GM23338 (cell line): ENCODE data around the gene VSIG4. TPM values are rescaled to one million over a fixed set of nuclear protein-coding genes. Genes with fewer than 3 reads are reported as not detected.

Source experiments
- ATAC-seq: fragments of 200-7000 bp; cut with Tn5 transposase; 3 replicates; pipeline ENCODE4 v1.9.1; 2020
- DNase-seq: peaks from one replicate; pipeline ENCODE4 v3.0.0-alpha.2; 2015; ENCODE audit warnings: low spot score
- H2AFZ ChIP-seq: fragments of 200-600 bp; sonication (generic); 2 replicates; pipeline ENCODE4 v1.8.0; 2016; ENCODE audit warnings: antibody characterized with exemption, mild to moderate bottlenecking, moderate library complexity
- H3F3A ChIP-seq: fragments of 200-600 bp; sonication (generic); replicated peaks from 2 replicates; pipeline ENCODE4 v1.8.0; 2017; ENCODE audit warnings: antibody characterized with exemption, mixed run types, low read depth
- H3K27ac ChIP-seq: fragments of 200-600 bp; sonication (generic); 2 replicates; pipeline ENCODE4 v1.6.1; 2016; ENCODE audit warnings: low read depth
- H3K27me3 ChIP-seq: fragments of 200-600 bp; sonication (generic); 2 replicates; pipeline ENCODE4 v1.8.0; 2016; ENCODE audit warnings: mild to moderate bottlenecking, mixed run types, moderate library complexity; ENCODE audit not compliant: insufficient read depth
- H3K36me3 ChIP-seq: fragments of 200-600 bp; sonication (generic); 2 replicates; pipeline ENCODE4 v1.8.0; 2016; ENCODE audit warnings: mild to moderate bottlenecking; ENCODE audit not compliant: insufficient read depth
- H3K4me1 ChIP-seq: fragments of 200-600 bp; sonication (generic); 2 replicates; pipeline ENCODE4 v1.8.0; 2016; ENCODE audit warnings: mild to moderate bottlenecking, moderate library complexity; ENCODE audit not compliant: insufficient read depth
- H3K4me2 ChIP-seq: fragments of 200-600 bp; sonication (generic); 2 replicates; pipeline ENCODE4 v1.7.1; 2017; ENCODE audit warnings: mixed run types
- H3K4me3 ChIP-seq: fragments of 200-600 bp; sonication (generic); 2 replicates; pipeline ENCODE4 v1.6.1; 2016; ENCODE audit warnings: mixed run types
- H3K79me2 ChIP-seq: fragments of 200-600 bp; sonication (generic); replicated peaks from 2 replicates; pipeline ENCODE4 v1.8.0; 2017; ENCODE audit warnings: mild to moderate bottlenecking; ENCODE audit not compliant: insufficient read depth
- H3K9me2 ChIP-seq: fragments of 200-600 bp; sonication (generic); 2 replicates; pipeline ENCODE4 v1.8.0; 2017; ENCODE audit not compliant: insufficient read depth
- H4K20me1 ChIP-seq: fragments of 200-600 bp; sonication (generic); replicated peaks from 2 replicates; pipeline ENCODE4 v1.8.0; 2017; ENCODE audit warnings: mild to moderate bottlenecking; ENCODE audit not compliant: insufficient read depth
- H3K27ac Mint-ChIP-seq: 2 replicates; pipeline ENCODE4 v1.8.0; 2020; ENCODE audit warnings: inconsistent platforms, mild to moderate bottlenecking, moderate library complexity, mixed read lengths
- H3K27me3 Mint-ChIP-seq: 3 replicates; pipeline ENCODE4 v1.8.0; 2022; ENCODE audit warnings: low read depth, mild to moderate bottlenecking, moderate library complexity, mixed read lengths, inconsistent platforms; ENCODE audit not compliant: insufficient read depth, poor library complexity
- H3K36me3 Mint-ChIP-seq: 3 replicates; pipeline ENCODE4 v1.8.0; 2021; ENCODE audit warnings: low read depth, mild to moderate bottlenecking, inconsistent platforms, moderate library complexity, mixed read lengths
- H3K4me1 Mint-ChIP-seq: 3 replicates; pipeline ENCODE4 v1.8.0; 2020; ENCODE audit warnings: mild to moderate bottlenecking, inconsistent platforms, mixed read lengths
- H3K4me3 Mint-ChIP-seq: 3 replicates; pipeline ENCODE4 v1.8.0; 2021; ENCODE audit warnings: moderate library complexity, mild to moderate bottlenecking, inconsistent platforms, mixed read lengths
- H3K9me3 Mint-ChIP-seq: 3 replicates; pipeline ENCODE4 v1.8.0; 2020; ENCODE audit warnings: moderate library complexity, mild to moderate bottlenecking, inconsistent platforms, mixed read lengths
- ETS1 ChIP-seq: IDR thresholded peaks from 2 replicates; pipeline ENCODE4 v1.6.1; 2016; ENCODE audit warnings: antibody characterized with exemption
- JUNB ChIP-seq: IDR thresholded peaks from one replicate; pipeline ENCODE4 v1.6.1; 2016; ENCODE audit warnings: antibody characterized with exemption; ENCODE audit not compliant: unreplicated experiment
- STAT1 ChIP-seq: IDR thresholded peaks from one replicate; pipeline ENCODE4 v1.6.1; 2016; ENCODE audit warnings: antibody characterized with exemption; ENCODE audit not compliant: unreplicated experiment
- ZNF114 ChIP-seq: fragments of 250-450 bp; sonication (Bioruptor Pico); IDR thresholded peaks from 2 replicates; pipeline ENCODE4 v1.5.0; 2020; ENCODE audit warnings: mild to moderate bottlenecking, moderate library complexity
- ZNF331 ChIP-seq: fragments of 250-450 bp; sonication (Bioruptor Pico); IDR thresholded peaks from 2 replicates; pipeline ENCODE4 v1.5.0; 2020; ENCODE audit warnings: low read depth, mild to moderate bottlenecking, moderate library complexity
- ZNF462 ChIP-seq: fragments of 250-450 bp; sonication (Bioruptor Pico); IDR thresholded peaks from 2 replicates; pipeline ENCODE4 v1.5.0; 2020; ENCODE audit warnings: mild to moderate bottlenecking, moderate library complexity
- polyA plus RNA-seq: library from polyadenylated mRNA; unstranded; fragments of >200 nt; fragmentation: Nextera tagmentation; extraction: Ambion mirVana; gene quantifications from 2 replicates; pipeline ENCODE4 v1.2.1, GENCODE V29; 2016
- total RNA-seq: library from RNA; depleted of rRNA; stranded (reverse); fragments of >200 nt; shearing (Covaris generic); gene quantifications from 2 replicates; pipeline ENCODE4 v1.2.3, GENCODE V29; 2014

The VSIG4 gene
- total and polyA plus RNA-seq, 2 experiments from 2014 or later: not detected

- TF ChIP-seq ZNF462 (CRISPR knock-in tag) (no peak), STAT1 (no peak), JUNB (no peak)
These were observed 40.2 kb downstream of the VSIG4 start (continued) for GRCh38 chrX:65999563-66000148.

- Mint-ChIP-seq H3K27me3 (no peaks in the 10 kb centered on the region), H3K27ac (no peak overlapping the region), H3K9me3 (no peaks in the 10 kb centered on the region; the same call in 2 of the 3 replicates), H3K36me3 (no peaks in the 10 kb centered on the region), H3K4me3 (no peak overlapping the region), H3K4me1 (no peaks in the 10 kb centered on the region)
- Histone ChIP-seq H3K36me3 (no peaks in the 10 kb centered on the region), H3F3A (no peaks in the 10 kb centered on the region), H3K4me1 (no peaks in the 10 kb centered on the region), H3K4me2 (no peak overlapping the region), H2AFZ (no peak overlapping the region), H3K27ac (no peak overlapping the region), H3K4me3 (no peak overlapping the region), H3K79me2 (no peaks in the 10 kb centered on the region), H4K20me1 (no peaks in the 10 kb centered on the region), H3K27me3 (no peaks in the 10 kb centered on the region), H3K9me2 (no peaks in the 10 kb centered on the region)
- ATAC-seq (no peak), DNase-seq (no peak)
- TF ChIP-seq ZNF331 (CRISPR knock-in tag) (no peak), ZNF114 (CRISPR knock-in tag) (no peak), ETS1 (no peak)
These were observed 40.8 kb downstream of the VSIG4 start for GRCh38 chrX:65999029-65999562.
